HG03280 (cell line): ENCODE measurements around the gene MAN2B1.
"Not testable (repeated sequence)": the region's sequence is repeated elsewhere in the genome, so short reads cannot be mapped to it uniquely, and the experiment has no call there.

Experiments used
- ATAC-seq: cut with Tn5 transposase; IDR thresholded peaks from one replicate; pipeline ENCODE4 v1.9.1; 2021; ENCODE audit warnings: mild to moderate bottlenecking, moderate library complexity; ENCODE audit not compliant: unreplicated experiment

The MAN2B1 gene

GRCh38 chr19:12689581-12690216 lies 23.2 kb upstream of the MAN2B1 start:
- ATAC-seq, result no peak

- ATAC-seq, result no peak
Observed at GRCh38 chr19:12689012-12689411, 22.5 kb upstream of the MAN2B1 start.

- ATAC-seq, result no peak
Observed at GRCh38 chr19:12687496-12688196, 21.1 kb upstream of the MAN2B1 start, which contains the start of gene GNG14. TSS of gene GNG14 (plus strand) at chr19:12687998. CDS start at chr19:12688049, 51 bp downstream.

- ATAC-seq, result no peak
Observed at GRCh38 chr19:12685831-12686230, 19.3 kb upstream of the MAN2B1 start.

GRCh38 chr19:12681074-12681987 lies 14.8 kb upstream of the MAN2B1 start, which contains the start of gene DHPS:
TSS of gene DHPS (minus strand) at chr19:12681880. CDS start at chr19:12681766, 114 bp downstream.
- ATAC-seq, result peak; percentile 63

- ATAC-seq, result no peak
Observed at GRCh38 chr19:12680034-12680433, 13.5 kb upstream of the MAN2B1 start.

GRCh38 chr19:12678039-12678438 lies 11.5 kb upstream of the MAN2B1 start:
- ATAC-seq, result not testable (repeated sequence)

GRCh38 chr19:12676928-12677327 lies 10.4 kb upstream of the MAN2B1 start:
- ATAC-seq, result no peak

GRCh38 chr19:12676384-12676792 lies 9.8 kb upstream of the MAN2B1 start:
- no peak for ATAC-seq

- ATAC-seq, result no peak
Observed at GRCh38 chr19:12675940-12676339, 9.4 kb upstream of the MAN2B1 start.

- ATAC-seq, result no peak
Observed at GRCh38 chr19:12675399-12675798, 8.9 kb upstream of the MAN2B1 start.

- no peak for ATAC-seq
Observed at GRCh38 chr19:12672744-12673143, 6.2 kb upstream of the MAN2B1 start.

GRCh38 chr19:12670159-12670928 lies 3.8 kb upstream of the MAN2B1 start:
- ATAC-seq, result no peak

- no peak for ATAC-seq
Observed at GRCh38 chr19:12669270-12670158, 3.0 kb upstream of the MAN2B1 start.

GRCh38 chr19:12668932-12669269 lies 2.4 kb upstream of the MAN2B1 start:
- ATAC-seq, result no peak

- no peak for ATAC-seq
Observed at GRCh38 chr19:12668346-12668745, 1.8 kb upstream of the MAN2B1 start.

- ATAC-seq, result no peak
Observed at GRCh38 chr19:12667731-12668302, 1.3 kb upstream of the MAN2B1 start.

- no peak for ATAC-seq
Observed at GRCh38 chr19:12665671-12666264, 774 bp downstream of the MAN2B1 start.

- no peak for ATAC-seq
Observed at GRCh38 chr19:12665281-12665573, 1.3 kb downstream of the MAN2B1 start.
